Measurements from ENCODE around the gene LONRF2.
"Not testable (repeated sequence)": the region's sequence is repeated elsewhere in the genome, so short reads cannot be mapped to it uniquely, and the experiment has no call there.

Gene LONRF2

DNA sequence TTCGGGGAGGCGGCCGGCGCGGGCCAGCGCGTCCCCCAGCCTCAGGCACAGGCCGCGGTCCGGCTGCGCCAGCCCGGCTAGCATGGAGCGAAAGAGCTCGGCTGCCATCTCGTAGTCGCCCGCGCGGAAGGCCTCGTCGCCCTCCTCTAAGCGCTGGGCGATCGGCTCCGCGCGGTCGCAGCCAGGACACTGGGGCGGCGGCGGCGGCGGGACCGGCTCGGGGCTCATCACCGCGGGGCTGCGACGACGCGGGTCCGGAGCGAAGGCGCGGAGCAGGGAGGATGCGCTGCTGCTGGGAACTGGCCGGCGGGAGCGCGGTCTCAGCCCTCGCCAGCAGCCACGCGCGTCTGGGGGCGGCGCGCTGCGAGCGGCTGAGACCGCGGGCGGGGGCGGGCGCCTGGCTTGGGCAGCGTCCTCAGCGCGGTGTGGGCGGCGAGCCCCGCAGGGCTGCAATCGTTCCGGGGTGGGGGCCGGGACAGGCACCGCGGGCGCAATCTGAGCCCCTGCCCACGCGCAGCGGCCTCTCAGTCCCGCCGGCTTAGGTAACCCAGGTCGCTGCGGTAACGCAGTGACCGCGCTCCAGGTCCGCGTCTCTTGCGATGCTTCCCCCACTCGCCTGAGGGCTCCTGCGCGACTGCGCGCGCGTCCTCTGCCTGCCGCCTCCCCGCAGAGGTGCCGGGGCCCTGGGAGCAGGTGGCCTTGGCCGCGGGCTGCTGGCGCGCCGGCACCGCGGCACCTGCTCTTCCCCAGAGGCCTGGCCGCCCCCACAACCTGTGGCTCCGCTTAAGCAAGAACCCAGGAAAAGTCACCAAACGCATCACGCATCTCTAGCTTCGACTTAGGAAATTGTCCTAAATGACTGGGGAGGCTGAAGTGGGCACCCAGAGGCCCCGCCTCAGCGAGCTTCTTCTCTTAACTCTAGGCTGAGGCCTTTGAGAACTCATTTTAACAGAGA is at the start of gene LONRF2:
Gene LONRF2 (minus strand): TSS at position 636 of the 955 bp plus-strand sequence. CDS start 408 bp downstream, at position 228.
- peak; percentile 35 for DNase-seq (ENCODE audit: low spot score)

DNA sequence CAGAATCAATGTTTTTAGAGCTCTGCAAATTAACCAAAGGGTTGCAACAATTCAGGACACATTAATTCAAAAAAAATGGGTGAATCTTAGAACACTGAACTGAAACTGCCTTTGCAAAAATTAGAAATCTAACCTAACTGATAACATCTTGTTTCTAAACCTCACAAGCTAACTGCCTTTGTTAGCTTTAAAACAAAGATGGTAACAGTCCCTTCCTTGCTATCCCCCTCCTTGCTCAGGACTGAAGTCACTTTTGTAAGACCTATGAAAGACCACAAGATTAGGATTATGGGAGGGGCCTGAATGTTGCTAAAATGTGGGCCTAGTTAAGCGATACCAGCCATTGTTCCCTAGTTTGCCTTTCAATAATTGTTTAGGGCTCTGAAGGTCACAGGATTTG is 44.9 kb upstream of the LONRF2 start:
- no peak for DNase-seq (ENCODE audit: low spot score)

DNA sequence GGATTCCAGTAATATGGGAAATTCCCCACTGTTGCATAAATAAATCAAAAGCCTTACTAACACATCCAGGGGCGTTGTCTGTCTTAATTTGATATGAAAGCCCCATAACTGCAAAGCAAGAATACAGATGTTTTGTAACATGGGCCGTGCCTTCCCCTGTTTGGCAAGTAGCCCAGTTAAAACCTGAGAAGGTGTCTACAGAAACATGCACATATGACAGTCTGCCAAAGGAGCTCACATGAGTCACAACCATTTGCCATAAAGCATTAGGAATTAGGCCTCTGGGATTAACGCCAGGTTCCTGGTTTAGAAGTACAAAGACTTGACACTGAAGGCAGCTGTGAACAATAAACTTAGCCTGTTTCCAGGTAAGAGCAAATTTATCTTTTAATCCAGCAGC is 43.1 kb upstream of the LONRF2 start:
- DNase-seq (ENCODE audit: low spot score): no peak

DNA sequence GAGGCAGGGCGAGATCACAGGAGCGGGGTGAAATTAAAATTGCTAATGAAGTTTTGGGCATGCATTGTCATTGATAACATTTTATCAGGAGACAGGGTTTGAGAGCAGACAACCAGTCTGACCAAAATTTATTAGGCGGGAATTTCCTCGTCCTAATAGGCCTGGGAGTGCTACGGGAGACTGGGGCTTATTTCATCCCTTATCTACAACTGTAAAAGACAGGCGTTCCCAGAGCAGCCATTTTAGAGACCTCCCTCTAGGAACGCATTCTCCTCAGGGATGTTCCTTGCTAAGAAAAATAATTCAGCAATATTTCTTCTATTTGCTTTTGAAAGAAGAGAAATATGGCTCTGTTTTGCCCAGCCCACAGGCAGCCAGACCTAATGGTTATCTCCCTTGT is 40.0 kb upstream of the LONRF2 start:
- DNase-seq (ENCODE audit: low spot score): not testable (repeated sequence)

DNA sequence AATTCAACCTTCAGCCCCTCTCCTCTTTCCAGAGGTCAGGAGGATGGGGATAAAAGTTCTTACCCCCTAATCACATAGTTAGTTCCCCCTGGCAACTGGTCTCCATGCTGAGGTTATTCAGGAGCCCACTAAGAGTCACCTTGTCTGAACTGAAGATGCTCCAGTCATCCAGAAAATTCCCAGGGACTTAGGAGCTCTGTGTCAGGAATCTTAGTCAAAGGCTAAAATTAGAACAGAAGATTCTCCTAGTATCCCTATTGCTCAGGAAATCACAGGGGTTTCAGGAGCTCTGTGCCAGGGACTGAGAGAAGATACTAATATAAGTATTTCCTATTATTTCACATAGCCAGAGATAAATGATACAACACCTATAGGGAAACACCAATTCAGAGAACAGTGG is 37.3 kb upstream of the LONRF2 start:
- no peak for DNase-seq (ENCODE audit: low spot score)

DNA sequence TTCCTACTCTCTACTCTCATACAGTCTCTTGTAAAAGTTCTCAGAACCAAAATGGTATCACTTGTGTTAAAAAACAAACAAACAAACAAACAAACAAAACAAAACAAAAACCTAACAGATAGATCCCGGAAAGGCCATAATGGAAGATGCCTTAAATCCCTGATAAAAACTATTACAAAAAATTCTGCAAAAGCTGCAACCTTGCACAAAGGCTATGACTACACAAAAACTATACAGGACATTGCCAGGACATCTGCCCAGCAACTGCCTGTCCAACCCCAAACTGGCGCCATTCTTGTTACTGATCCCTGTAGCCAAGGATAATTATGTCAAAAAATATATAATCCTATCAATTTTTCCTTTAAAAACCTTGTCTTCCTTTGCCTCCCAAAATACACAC is 36.3 kb upstream of the LONRF2 start:
- no peak for DNase-seq (ENCODE audit: low spot score)

DNA sequence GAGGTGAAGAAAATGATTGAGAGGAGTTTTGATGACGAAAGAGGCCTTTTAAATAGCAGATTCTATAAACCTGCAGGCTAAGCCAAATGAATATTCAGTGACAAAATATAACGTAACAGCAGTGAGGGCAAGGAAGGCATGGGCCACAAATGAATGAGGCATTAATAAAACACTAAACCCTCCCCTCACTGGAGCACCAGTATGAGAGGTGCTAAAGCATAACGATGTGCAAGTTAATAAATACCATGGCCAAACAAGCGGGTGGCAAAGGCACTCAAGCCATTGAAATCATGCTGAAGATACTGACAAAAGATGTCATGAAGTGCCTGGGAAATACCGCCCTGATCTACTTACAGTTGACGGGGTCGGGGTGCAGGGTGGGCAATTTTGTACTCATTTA is 30.2 kb upstream of the LONRF2 start:
- DNase-seq (ENCODE audit: low spot score): no peak

DNA sequence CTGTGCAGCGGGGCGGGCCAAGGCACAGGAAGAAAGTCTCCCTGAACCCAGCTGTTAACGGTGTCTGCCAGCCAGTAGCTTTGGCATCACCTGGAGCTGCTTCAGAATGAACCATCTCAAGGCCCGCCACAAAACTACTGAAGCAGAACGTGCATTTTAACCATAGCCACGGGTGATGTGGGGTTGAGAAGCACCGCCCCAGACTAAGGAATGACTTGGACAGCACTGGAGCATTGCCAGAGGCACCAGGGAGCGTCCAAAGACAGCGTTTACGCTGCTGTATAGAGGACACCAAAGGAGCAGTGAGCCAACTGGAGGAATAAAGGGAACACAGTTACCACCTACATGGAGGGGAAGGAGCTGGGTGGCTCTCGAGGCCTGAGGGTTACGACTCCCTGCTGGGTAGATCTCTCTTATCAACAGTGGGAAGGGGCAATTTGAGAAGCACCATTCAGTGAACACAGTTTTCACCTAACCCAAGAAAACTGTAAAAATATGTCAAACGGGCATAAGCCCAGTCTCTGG is 28.4 kb upstream of the LONRF2 start:
- DNase-seq (ENCODE audit: low spot score): no peak

DNA sequence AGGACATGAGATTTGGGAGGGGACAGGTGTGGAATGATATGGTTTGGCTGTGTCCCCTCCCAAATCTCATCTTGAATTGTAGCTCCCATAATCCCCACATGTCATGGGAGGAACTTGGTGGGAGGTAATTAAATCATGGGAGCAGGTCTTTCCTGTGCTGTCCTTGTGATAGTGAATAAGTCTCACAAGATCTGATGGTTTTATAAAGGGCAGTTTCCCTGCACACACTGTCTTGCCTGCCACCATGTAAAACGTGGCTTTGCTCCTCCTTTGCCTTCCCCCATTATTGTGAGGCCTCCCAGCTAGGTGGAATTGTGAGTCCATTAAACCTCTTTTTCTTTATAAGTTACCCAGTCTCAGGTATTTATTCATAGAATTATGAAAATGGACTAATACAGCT is 22.8 kb upstream of the LONRF2 start:
- not testable (repeated sequence) for DNase-seq (ENCODE audit: low spot score)

DNA sequence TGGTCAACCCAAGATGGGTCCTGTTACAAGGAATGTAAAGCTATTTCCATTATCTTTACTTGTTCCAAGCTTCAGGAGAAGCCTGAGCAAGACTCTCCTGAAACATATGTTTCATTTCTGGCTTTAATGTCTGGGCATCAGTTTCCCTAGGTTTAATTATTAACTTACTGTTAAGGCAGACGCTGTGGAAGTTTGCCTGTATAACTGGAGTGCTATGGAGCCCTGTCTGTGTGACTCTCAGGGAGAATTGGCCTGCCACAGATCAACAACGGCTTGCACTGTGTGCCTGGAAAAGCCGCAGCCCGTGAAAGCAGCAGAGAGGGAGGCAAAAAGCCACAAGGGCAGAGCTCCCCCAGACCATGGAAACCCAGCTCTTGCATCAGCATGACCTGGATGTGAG is 22.1 kb upstream of the LONRF2 start:
- DNase-seq (ENCODE audit: low spot score): no peak

DNA sequence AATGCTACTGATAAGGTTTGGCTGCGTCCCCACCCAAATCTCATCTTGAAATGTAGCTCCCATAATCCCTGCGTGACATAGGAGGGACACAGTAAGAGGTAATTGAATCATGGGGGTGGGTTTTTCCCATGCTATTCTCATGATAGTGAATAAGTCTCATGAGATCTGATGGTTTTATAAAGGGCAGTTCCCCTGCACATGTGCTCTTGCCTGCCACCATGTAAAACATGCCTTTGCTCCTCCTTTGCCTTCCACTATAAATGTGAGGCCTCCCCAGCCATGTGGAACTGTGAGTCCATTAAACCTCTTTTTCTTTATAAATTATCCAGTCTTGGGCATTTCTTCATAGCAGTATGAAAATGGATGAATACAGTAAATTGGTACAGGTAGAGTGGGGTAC is 20.2 kb upstream of the LONRF2 start:
- DNase-seq (ENCODE audit: low spot score): not testable (repeated sequence)

DNA sequence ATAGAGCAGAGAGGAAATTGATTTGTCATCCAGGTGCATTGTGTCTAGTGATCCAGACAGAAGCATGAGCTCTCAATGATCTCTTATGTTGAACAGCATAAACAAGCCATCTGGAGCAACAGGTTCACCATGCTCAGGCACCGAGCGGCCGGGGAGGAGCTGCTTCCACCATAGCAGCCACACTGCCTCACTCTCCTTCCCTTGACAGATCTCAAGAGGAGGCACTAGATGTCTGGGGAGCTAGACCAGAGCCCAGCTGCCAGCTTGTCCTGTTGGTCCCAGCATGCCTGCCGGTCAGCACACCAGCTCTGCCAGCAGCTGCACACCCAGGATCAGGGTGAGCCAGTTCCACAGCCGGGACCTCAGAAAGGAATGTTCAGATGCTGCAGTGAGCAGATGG is 17.5 kb upstream of the LONRF2 start:
- no peak for DNase-seq (ENCODE audit: low spot score)

DNA sequence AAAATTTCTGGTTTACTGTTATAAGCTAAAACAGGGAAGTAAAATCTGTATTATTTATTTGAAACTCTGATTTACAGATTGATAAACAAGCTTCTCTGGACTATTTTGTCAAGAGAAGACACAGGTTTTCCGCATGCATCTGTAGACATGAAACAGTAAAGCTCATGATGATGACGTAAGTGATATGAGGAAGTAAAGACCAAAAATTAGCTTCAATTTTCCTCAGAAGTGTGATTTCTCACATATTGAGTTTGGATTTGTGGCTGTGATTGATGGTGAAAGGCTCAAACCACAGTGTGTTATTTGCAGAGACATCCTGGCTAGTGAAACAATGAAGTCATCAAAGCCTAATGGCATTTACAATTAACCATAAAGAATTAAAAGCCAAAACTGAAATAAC is 12.6 kb upstream of the LONRF2 start:
- no peak for DNase-seq (ENCODE audit: low spot score)

DNA sequence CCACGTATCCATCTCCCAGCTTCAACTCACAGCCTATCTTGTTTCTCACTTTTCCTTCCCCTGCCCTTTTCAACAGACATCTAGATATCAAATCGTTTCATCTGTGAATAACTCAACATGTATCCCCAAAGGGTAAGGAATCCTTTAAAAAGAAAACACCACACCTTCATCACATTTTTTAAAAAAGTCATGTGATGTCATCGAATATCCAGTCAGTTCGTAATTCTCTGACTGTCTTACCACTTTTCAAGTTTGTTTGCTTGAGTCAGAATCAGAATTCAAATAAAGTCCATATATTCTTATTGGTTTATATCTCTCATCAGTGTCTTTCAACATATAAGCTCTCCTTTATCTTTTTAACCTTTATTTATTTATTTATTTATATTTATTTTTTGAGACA is 5.4 kb upstream of the LONRF2 start:
- no peak for DNase-seq (ENCODE audit: low spot score)

DNA sequence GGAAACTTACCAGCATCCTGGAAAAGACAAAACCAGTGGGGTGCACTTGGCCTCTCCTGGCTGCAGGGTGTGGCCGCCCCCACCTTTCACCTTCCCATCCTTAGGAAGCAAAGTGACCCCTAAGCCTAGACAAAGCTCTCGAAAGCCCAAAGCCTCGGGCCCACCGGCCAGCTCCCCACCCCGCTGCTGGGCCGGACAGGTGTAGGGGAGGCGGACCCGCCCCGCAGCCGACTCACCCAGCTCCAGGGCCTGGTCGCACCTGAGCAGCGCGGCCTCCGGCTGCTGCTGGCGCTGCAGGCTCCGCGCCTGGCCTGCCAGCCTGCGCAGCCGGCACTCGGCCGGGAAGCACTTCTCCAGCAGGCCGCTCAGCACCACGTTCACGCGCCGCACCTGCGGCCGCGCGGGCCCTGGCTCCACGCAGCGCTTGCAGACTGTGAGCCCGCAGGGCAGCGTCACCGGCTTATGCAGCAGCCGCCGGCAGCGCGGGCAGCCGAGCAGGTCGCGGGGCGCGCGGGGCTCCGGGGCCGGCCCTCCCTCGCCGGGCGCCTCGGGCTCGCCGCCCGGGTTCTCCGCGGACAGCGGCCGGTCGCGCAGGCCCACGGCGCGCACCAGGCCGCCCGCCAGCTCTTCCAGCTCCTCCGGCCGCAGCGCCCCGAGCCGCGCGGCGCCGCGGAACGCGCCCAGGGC is 979 bp downstream of the LONRF2 start:
- peak; percentile 18 for DNase-seq (ENCODE audit: low spot score)

DNA sequence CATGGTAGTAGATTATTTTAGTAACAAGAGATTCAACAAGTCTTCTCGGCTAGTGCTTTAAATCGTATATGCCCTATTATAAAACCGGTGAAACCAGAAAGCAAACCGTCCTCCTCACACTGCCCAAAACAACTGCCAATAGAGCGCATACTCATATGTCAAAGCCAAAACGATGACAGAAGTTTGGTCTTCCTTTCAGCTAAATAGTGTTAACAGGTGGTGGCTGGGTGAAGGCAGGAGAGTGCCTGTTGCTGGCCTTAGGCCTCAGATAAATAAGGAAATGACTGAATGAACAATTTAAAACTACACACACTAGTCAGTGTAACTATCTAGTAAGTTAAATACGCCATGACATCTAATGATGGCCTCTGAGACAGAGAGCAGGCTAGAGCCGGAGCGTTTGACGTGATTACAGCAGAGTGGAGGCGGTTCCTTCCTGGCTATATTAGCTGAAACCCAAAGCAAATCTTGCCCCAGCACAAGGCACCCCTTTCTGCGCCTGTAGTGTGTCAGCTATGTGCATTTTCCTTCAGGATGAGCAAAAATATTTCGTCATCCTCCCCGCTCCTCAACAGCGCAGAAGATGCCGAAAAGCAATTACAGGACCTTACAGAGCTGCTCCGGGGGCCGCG is 1.6 kb downstream of the LONRF2 start:
- DNase-seq (ENCODE audit: low spot score): peak; percentile 29

DNA sequence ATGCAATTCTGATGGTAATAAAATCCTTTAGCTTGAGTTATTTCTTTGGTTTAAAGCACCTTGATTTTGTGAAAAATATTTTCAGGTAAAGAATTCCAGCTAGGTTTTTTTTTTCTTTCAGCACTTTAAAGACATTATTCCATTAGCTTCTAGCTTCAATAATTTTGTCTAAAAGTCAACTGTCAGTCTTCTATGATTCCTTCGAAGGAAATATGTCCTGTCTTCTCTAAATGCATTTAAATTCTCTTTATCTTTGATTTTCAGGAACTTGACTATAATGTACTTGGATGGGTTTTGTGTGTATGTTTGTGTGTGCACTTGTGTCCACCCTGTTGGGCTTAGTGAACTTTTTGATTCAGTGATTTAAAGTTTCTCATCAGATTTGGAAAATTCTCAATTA is 4.7 kb downstream of the LONRF2 start:
- DNase-seq (ENCODE audit: low spot score): no peak

DNA sequence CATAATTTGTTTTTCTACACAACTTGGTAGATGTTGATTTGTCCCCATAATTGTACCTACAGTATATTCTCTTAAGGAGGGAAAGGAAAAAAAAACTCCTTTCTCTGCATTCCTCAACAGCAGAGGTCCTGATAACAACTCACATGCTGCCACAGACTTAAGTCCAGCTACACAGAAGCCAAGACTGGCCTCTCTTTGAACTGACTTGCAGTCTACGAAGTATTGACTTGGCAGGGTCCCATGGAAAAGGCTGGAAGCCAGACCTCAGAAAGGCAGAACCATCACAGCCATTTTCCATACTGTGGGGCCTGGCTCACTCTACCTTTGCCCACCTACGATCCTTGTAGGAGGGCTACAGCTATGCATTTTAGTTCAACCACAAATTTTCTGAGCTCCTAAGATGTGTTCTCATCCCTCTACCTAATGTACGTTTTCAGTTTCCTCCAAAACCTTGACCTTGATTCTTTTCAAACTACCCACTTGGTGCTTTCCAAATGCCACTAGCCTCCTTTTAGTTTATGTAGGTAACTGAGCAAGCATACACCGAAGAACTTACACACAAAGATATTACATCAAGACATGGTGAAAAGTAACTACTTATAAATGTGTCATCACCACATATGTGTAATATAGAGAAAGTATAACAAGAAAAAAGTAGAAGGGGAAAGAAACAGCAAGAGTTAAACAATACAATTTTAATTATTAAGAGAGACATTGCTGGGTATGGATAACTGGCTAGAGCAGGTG is 12.2 kb downstream of the LONRF2 start:
- no peak for DNase-seq (ENCODE audit: low spot score)

DNA sequence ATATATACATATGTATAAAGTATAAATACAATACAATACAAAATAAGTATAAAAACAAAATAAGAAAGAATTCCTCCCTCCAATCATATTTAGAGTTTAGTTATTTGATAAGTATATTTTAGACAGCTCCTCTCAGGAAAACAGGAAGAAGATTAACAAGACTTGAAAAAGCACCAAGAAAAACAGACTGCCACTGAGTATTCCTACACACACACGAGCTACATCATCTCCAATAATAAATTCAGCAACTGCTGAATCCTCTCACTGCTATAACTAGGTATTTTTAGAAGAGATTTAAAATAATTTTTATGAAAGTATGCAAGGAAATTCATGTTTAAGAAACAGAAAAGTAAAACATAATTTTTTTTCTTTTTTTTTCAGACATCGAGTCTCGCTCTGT is 13.0 kb downstream of the LONRF2 start:
- no peak for DNase-seq (ENCODE audit: low spot score)

DNA sequence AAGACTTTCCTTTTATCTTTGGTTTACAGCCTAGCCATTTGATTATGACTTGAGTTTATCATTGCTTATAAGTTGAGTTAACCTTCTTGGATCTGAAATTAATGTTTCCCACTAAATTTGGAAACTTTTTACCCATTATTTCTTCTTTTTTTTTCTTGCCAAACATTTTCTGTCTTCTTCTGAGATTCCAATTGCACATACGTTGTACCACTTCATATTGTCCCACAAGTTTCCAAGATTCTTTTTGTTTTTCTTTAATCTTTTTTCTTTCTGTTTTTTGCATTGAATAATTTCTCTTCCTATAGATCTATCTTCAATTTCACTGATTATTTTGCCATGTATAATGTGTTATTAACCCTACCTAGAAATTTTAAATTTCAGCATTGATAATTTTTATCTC is 18.6 kb downstream of the LONRF2 start:
- DNase-seq (ENCODE audit: low spot score): no peak

DNA sequence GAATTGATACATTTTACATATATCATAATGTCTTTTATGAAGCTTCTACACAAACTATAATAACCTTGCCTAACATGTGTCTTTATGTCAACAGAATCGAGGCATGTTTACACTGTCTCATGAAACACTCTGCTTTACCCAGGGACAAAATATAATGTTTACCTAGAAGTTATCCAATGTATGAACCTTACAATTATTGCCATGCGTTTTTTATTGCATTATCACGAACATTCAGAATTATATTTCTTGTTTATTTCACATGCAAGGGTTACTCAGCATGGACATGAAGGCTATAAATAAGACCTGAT is 19.8 kb downstream of the LONRF2 start:
- DNase-seq (ENCODE audit: low spot score): no peak

All from globus pallidus (tissue), 1 donor.